ENCODE measurements around the gene KIF26B. TPM values are rescaled to one million over a fixed set of nuclear protein-coding genes. Genes with fewer than 3 reads are reported as not detected.

Gene KIF26B
- polyA plus RNA-seq, 1 of the 3 experiments (the other 2 are of a cell fraction), result 2.6 TPM

GRCh38 chr1:245156041-245156735 is 1.4 kb downstream of the KIF26B start:
- ChIA-PET POLR2A (interaction anchor here (0.6 to 4.5 kb wide), 8 partner anchors 11 to 527 kb away, joined by 3 to 25 read pairs (median 4); no protein-coding TSS in a partner anchor), CTCF (interaction anchor here (0.6 to 7.0 kb wide), 77 partner anchors 11 to 1337 kb away, joined by 3 to 83 read pairs (median 4); no protein-coding TSS in a partner anchor)
- no peaks in the 10 kb centered on the region for H3K9me3 ChIP-seq
- peaks cover 56% of the 10 kb centered on the region for H3K79me2 ChIP-seq (ENCODE audit: insufficient read depth)
- peak; percentile 93 for DNase-seq
- peaks cover 14 to 36% of the 10 kb centered on the region in 2 experiments for H3K36me3 ChIP-seq (replicated peaks in 1 of 2; ENCODE audit: control insufficient read depth in 1 of 2, insufficient read depth in 2 of 2, low read length in 1 of 2)
- H3K4me1 ChIP-seq (ENCODE audit: control insufficient read depth in 1 of 2, insufficient read depth in 2 of 2, low read depth in 1 of 2, low read length in 1 of 2), result peaks cover 0 to 41% of the 10 kb centered on the region in 2 experiments; a peak in 2 of 4 replicates
- H3K4me2 ChIP-seq, result peak overlapping the region; percentile 92
- H3K27ac ChIP-seq (ENCODE audit: low read depth in 2 of 2, low read length in 1 of 2), result peak overlapping the region; percentile 68 to 98; a peak in 3 of 4 replicates
- H4K20me1 ChIP-seq (ENCODE audit: insufficient read depth), result no peaks in the 10 kb centered on the region; the same call in 1 of the 2 replicates
- H2AFZ ChIP-seq (ENCODE audit: low read depth), result peak overlapping the region; percentile 91; the same call in 1 of the 2 replicates
- no peaks in the 10 kb centered on the region for H3K27me3 ChIP-seq (ENCODE audit: insufficient read depth)
- H3K9ac ChIP-seq, result peak overlapping the region; percentile 61
- H3F3A ChIP-seq (replicated peaks; ENCODE audit: insufficient read depth), result peaks cover 9% of the 10 kb centered on the region
- peak overlapping the region; percentile 84 to 99 for H3K4me3 ChIP-seq (ENCODE audit: low read depth in 2 of 2, low read length in 1 of 2)
- WGBS (ENCODE audit: low lambda C conversion rate), result no CpG with 5 or more reads among the region's 74 CpGs
- no peaks in the 10 kb centered on the region for H3K9me2 ChIP-seq
- no peak for TF ChIP-seq REST (IDR thresholded peaks at IDR 0.05; ENCODE audit: low read depth, low read length)
- no peak for TF ChIP-seq ZBTB33 (IDR thresholded peaks at IDR 0.05; ENCODE audit: borderline replicate concordance, low read depth)
- no peak for TF ChIP-seq GATA2 (CRISPR knock-in tag; IDR thresholded peaks at IDR 0.05)
- no peak for TF ChIP-seq EZH2phosphoT487 (IDR thresholded peaks at IDR 0.05; ENCODE audit: borderline replicate concordance, low read depth)
- no peak for TF ChIP-seq MAX (IDR thresholded peaks at IDR 0.05; ENCODE audit: low read depth)
- TF ChIP-seq USF2 (IDR thresholded peaks at IDR 0.05; ENCODE audit: borderline replicate concordance, low read depth, low read length), result no peak
- peak in 1 of 2 experiments; percentile 10; a peak in 1 of 4 replicates for TF ChIP-seq EP300 (IDR thresholded peaks at IDR 0.05; ENCODE audit: borderline replicate concordance in 1 of 2, low read depth in 1 of 2, low read length in 1 of 2)
- TF ChIP-seq FOXJ3 (CRISPR knock-in tag; IDR thresholded peaks at IDR 0.05), result no peak
- no peak for TF ChIP-seq FOXM1 (IDR thresholded peaks at IDR 0.05; ENCODE audit: low read depth)
- TF ChIP-seq MXI1 (IDR thresholded peaks at IDR 0.05; ENCODE audit: low read depth, low read length), result peak; percentile 39
- TF ChIP-seq JUND (IDR thresholded peaks at IDR 0.05), result no peak
- peak; percentile 75 for TF ChIP-seq SMC3 (IDR thresholded peaks at IDR 0.05; ENCODE audit: low read depth, low read length)
- TF ChIP-seq TCF12 (IDR thresholded peaks at IDR 0.05), result no peak
- TF ChIP-seq IRF3 (IDR thresholded peaks at IDR 0.05; ENCODE audit: low read depth, low read length), result no peak
- TF ChIP-seq RCOR1 (IDR thresholded peaks at IDR 0.05; ENCODE audit: low read length), result no peak
- peak; percentile 34; the same call in 1 of the 2 replicates for TF ChIP-seq SIN3A (IDR thresholded peaks at IDR 0.05; ENCODE audit: borderline replicate concordance, low read depth, low read length)
- peak; percentile 74 for TF ChIP-seq RAD21 (IDR thresholded peaks at IDR 0.05; ENCODE audit: low read length)
- no peak for TF ChIP-seq CHD2 (IDR thresholded peaks at IDR 0.05; ENCODE audit: low read length, partially characterized antibody)
- TF ChIP-seq GABPA (IDR thresholded peaks at IDR 0.05; ENCODE audit: low read depth), result no peak
- TF ChIP-seq YY1 (IDR thresholded peaks at IDR 0.05; ENCODE audit: low read depth), result no peak
- no peak for TF ChIP-seq TEAD4 (IDR thresholded peaks at IDR 0.05; ENCODE audit: borderline replicate concordance, insufficient read depth)
- no peak for TF ChIP-seq PBX3 (IDR thresholded peaks at IDR 0.05)
- peak; percentile 52; the same call in 1 of the 2 replicates for TF ChIP-seq TAF1 (IDR thresholded peaks at IDR 0.05; ENCODE audit: borderline replicate concordance, low read depth, low read length)

Measured in SK-N-SH (cell line).